ENCODE measurements around the gene C1QTNF4.

- TF ChIP-seq CTCF (IDR thresholded peaks at IDR 0.05): no peak
- no peak for TF ChIP-seq POLR2A (IDR thresholded peaks at IDR 0.05)
These were observed 33.8 kb upstream of the C1QTNF4 start for GRCh38 chr11:47628026-47628425.

All from Peyer's patch (tissue), 4 donors.